Calu3 (cell line): ENCODE data around the gene SH3BP5. TPM values are rescaled to one million over a fixed set of nuclear protein-coding genes. Genes with fewer than 3 reads are reported as not detected.
A peak's percentile ranks its signal among the peaks of the same experiment; 100 is the strongest.

Source experiments
- Bru-seq: library from RNA; stranded (reverse); fragments of 400-500 nt; gene quantifications from one replicate; lab custom pipeline; 2021; lab: Mats Ljungman, UMichigan
- BruChase-seq, 2 experiments: library from RNA; stranded (reverse); fragments of 400-500 nt; gene quantifications; one replicate each; lab custom pipeline; 2021; lab: Mats Ljungman, UMichigan
- BruUV-seq: library from RNA; stranded (reverse); fragments of 400-500 nt; replicated peaks from 2 replicates; lab custom pipeline; 2021; lab: Mats Ljungman, UMichigan
- CTCF ChIA-PET: fragments of 300-600 bp; sonication (Branson Sonifier 250); formaldehyde crosslinking; loops from one replicate; lab custom pipeline; 2022; ENCODE audit warnings: antibody characterized with exemption; lab: Charles Lee
- DNase-seq: peaks from one replicate; pipeline ENCODE4 v3.0.0; 2022
- H3K27ac Mint-ChIP-seq: one replicate; pipeline ENCODE4 v1.8.0; 2022; ENCODE audit warnings: mixed read lengths; ENCODE audit not compliant: unreplicated experiment
- H3K27me3 Mint-ChIP-seq: one replicate; pipeline ENCODE4 v1.8.0; 2022; ENCODE audit warnings: mixed read lengths; ENCODE audit not compliant: unreplicated experiment
- H3K36me3 Mint-ChIP-seq: one replicate; pipeline ENCODE4 v1.8.0; 2022; ENCODE audit warnings: mild to moderate bottlenecking, moderate library complexity, mixed read lengths; ENCODE audit not compliant: insufficient read depth, unreplicated experiment
- H3K4me1 Mint-ChIP-seq: one replicate; pipeline ENCODE4 v1.8.0; 2022; ENCODE audit warnings: mild to moderate bottlenecking, low read depth, mixed read lengths; ENCODE audit not compliant: unreplicated experiment
- H3K4me3 Mint-ChIP-seq: one replicate; pipeline ENCODE4 v1.8.0; 2022; ENCODE audit warnings: mild to moderate bottlenecking, low read depth, moderate library complexity, mixed read lengths; ENCODE audit not compliant: unreplicated experiment
- H3K9me3 Mint-ChIP-seq: one replicate; pipeline ENCODE4 v1.8.0; 2022; ENCODE audit warnings: low read depth, mixed read lengths; ENCODE audit not compliant: unreplicated experiment
- intact Hi-C: fragments of 100-400 bp; cut with micrococcal nuclease; formaldehyde crosslinking; loops from one replicate; pipeline ENCODE4 v1.10.0; 2022; ENCODE audit not compliant: unreplicated experiment
- long read RNA-seq: library from polyadenylated mRNA; stranded (forward); transcript quantifications from one replicate; pipeline ENCODE4 v2.0.0, GENCODE V29; 2022
- total RNA-seq: library from RNA; stranded (reverse); gene quantifications from 2 replicates; pipeline ENCODE4 v1.2.3, GENCODE V29; 2022
- TF ChIP-seq, protein P1 (sequence below): fragments of 200-600 bp; IDR thresholded peaks from one replicate; pipeline ENCODE4 v1.8.0; 2022; ENCODE audit warnings: antibody characterized with exemption; ENCODE audit not compliant: unreplicated experiment

The SH3BP5 gene, protein sequence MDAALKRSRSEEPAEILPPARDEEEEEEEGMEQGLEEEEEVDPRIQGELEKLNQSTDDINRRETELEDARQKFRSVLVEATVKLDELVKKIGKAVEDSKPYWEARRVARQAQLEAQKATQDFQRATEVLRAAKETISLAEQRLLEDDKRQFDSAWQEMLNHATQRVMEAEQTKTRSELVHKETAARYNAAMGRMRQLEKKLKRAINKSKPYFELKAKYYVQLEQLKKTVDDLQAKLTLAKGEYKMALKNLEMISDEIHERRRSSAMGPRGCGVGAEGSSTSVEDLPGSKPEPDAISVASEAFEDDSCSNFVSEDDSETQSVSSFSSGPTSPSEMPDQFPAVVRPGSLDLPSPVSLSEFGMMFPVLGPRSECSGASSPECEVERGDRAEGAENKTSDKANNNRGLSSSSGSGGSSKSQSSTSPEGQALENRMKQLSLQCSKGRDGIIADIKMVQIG
- total RNA-seq (4.0 and 4.2 TPM in 2 replicates), Bru-seq, nascent RNA (percentile 35 among the genes with signal in this experiment), BruChase-seq, experiment 1, labeled RNA remaining after a 6-hour chase (percentile 38 among the genes with signal in this experiment), BruChase-seq, experiment 2, labeled RNA remaining after a 2-hour chase (percentile 36 among the genes with signal in this experiment)
- long read RNA-seq, partial matches to known transcripts: 0 of 2 reads
- long read RNA-seq, other reads (novel, unspliced or antisense): 2 of 2 reads

DNA sequence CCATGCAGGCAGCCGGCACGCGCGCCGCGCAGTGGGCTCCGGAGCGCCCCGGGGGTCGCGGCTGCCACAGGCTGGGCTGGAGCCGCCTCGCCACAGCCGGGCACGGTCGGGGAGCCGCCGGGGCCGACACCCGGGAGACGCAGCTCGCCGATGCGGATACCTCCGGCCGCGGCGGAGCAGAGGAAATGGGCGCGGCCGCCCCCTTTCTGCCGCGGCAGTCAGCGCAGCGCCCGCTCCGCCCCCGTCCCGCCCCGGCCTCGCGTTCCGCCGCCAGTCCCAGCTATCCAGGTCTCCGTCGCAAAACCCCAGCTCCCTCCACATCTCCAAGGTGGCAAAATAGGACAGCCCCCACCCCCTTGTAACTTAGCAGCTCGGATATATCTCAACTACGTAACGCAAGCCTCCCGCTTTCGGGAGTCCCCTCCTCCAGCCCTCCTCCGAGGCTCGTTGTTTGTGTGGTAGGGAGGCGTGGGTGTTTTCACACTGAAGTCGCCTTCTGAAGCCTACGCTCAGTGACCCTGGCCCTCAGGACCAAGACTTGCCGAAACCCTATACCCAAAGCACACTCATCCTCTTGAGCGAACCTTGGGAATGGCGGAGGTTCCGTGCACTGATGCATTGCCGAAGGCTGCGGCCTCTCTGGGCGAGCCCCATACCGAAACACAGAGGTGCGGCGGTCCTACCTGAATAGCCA is at the start of gene SH3BP5:
Gene SH3BP5 (minus strand): TSS at position 182 of the 694 bp plus-strand sequence. CDS start 178 bp downstream, at position 4.
- H3K27me3 Mint-ChIP-seq: no peaks in the 10 kb centered on the region
- peaks cover 4% of the 10 kb centered on the region for H3K4me1 Mint-ChIP-seq
- BruUV-seq: no TSS peak
- H3K4me3 Mint-ChIP-seq: peak within 1 kb of the TSS; percentile 90
- TF ChIP-seq, protein P1, sequence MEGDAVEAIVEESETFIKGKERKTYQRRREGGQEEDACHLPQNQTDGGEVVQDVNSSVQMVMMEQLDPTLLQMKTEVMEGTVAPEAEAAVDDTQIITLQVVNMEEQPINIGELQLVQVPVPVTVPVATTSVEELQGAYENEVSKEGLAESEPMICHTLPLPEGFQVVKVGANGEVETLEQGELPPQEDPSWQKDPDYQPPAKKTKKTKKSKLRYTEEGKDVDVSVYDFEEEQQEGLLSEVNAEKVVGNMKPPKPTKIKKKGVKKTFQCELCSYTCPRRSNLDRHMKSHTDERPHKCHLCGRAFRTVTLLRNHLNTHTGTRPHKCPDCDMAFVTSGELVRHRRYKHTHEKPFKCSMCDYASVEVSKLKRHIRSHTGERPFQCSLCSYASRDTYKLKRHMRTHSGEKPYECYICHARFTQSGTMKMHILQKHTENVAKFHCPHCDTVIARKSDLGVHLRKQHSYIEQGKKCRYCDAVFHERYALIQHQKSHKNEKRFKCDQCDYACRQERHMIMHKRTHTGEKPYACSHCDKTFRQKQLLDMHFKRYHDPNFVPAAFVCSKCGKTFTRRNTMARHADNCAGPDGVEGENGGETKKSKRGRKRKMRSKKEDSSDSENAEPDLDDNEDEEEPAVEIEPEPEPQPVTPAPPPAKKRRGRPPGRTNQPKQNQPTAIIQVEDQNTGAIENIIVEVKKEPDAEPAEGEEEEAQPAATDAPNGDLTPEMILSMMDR: peak; percentile 59
- peaks cover 14% of the 10 kb centered on the region for H3K36me3 Mint-ChIP-seq
- no peaks in the 10 kb centered on the region for H3K9me3 Mint-ChIP-seq
- CTCF ChIA-PET: interaction anchor here (0.6 to 1.9 kb wide), 8 partner anchors 20 to 562 kb away, joined by 3 to 16 read pairs (median 4); no protein-coding TSS in a partner anchor
- intact Hi-C loops: loop anchor here (2.0 kb wide), 1 partner anchor 64 kb away; no protein-coding TSS in a partner anchor
- peak; percentile 77 for DNase-seq
- H3K27ac Mint-ChIP-seq: no peak within 1 kb of the TSS

DNA sequence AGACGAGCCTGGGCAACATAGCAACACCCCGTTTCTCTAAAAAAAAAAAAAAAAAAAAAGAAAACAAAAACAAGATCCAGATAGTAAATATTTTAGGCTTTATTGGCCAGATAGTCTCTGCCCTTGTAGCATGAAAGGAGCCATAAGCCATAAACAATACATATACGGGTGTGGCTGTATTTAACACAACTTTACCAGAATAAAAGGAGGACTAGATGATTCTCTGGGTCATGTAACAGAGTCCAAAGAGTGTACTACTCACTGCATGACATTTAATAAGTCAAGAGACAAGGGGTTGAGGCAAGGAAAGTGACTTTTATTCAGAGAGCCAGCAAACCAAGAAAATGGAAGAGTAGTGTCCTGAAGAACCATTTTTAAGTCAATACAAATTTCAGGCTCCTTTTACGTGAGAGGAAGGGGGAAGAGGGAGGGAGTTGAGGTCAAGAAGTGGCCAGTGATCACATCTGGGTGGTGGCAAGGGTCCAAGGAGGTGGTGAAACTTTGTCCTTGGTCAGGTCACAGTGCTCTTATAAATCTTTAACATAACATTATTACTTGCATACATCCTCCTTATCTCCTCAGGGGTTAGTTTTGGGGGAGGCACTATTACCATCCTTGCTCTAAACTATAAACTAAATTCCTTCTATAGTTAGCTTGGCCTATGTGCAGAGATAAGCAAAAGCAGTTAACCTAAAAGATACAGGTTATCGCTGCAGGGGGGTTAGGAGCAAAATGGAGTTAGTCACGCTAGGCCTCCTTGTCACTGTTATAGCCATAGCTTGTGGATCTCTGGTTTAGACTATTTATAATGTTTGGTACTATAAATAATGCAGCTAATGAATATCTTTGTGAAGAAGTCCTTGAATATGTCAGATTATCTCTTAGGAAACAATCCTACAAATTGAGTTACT is 48.8 kb upstream of the SH3BP5 start:
- intact Hi-C loops: no loop called here
- TF ChIP-seq, protein P1: no peak
- DNase-seq: no peak
- H3K9me3 Mint-ChIP-seq: no peaks in the 10 kb centered on the region
- BruUV-seq: no TSS peak
- H3K4me3 Mint-ChIP-seq: no peak overlapping the region
- CTCF ChIA-PET: interaction anchor here (0.7 to 3.6 kb wide), 2 partner anchors 18 to 113 kb away, joined by 4 to 16 read pairs; no protein-coding TSS in a partner anchor
- H3K4me1 Mint-ChIP-seq: peaks cover 12% of the 10 kb centered on the region
- H3K27me3 Mint-ChIP-seq: no peaks in the 10 kb centered on the region
- H3K27ac Mint-ChIP-seq: no peak overlapping the region
- H3K36me3 Mint-ChIP-seq: peaks cover 9% of the 10 kb centered on the region

DNA sequence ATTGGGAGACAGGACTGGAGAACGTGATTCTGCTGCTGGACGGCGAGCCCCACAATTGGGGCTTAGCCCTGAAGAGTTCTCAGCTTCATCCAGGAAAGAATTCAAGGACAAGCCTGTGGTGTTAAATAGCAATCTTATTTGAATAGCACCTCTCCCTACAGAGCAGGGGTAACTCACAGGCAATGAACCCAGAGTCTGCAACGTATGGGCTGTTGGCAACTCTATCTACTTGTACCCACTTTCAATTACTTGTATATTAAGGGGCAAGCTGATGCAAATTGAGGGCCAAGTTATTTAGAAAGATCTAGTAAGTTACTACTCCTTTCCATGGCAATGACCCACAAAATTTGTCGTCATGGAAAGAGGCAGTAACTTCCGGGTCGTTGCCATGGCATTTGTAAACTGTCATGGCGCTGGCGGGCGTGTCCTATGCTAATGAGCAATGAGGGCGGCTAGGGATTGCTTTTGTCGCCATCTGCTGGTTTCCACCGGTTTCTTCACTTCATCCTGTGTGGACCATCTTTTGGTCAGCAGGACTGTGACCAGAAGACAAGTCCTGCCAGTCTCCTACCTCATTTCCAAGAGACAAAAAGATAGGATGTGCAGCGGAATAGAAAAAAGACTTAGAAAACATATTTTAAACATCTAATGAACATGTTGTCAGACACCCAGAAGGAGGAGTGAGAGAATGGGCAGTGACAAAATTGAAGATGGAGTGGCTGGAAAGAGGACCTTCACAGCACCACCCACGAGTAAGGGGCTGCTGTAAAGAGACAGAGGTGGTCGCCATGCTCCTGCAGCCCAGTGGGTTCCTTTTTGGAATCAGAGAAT is 45.8 kb upstream of the SH3BP5 start:
- intact Hi-C loops: loop anchor here (1.0 kb wide), 1 partner anchor 110 kb away; no protein-coding TSS in a partner anchor
- CTCF ChIA-PET: no interaction called here
- Mint-ChIP-seq H3K27ac (peak overlapping the region; percentile 89), H3K4me1 (peaks cover 7% of the 10 kb centered on the region), H3K9me3 (no peaks in the 10 kb centered on the region), H3K36me3 (peaks cover 9% of the 10 kb centered on the region), H3K27me3 (no peaks in the 10 kb centered on the region), H3K4me3 (no peak overlapping the region)
- BruUV-seq: no TSS peak
- TF ChIP-seq, protein P1: peak; percentile 69
- DNase-seq: peak; percentile 91
